ENCODE measurements around the gene A1BG.
"Not testable (repeated sequence)": the region's sequence is repeated elsewhere in the genome, so short reads cannot be mapped to it uniquely, and the experiment has no call there.

Gene A1BG

GRCh38 chr19:58356766-58357480, 3.6 kb upstream of the A1BG start:
- no peak for DNase-seq

GRCh38 chr19:58355908-58356765, 2.8 kb upstream of the A1BG start:
- DNase-seq = no peak

- no peak for DNase-seq
Observed at GRCh38 chr19:58355215-58355796, 2.0 kb upstream of the A1BG start.

- no peak for DNase-seq
Observed at GRCh38 chr19:58354478-58355030, 1.3 kb upstream of the A1BG start.

GRCh38 chr19:58353717-58354477, 605 bp upstream of the A1BG start:
- DNase-seq = no peak

- DNase-seq = no peak
Observed at GRCh38 chr19:58351990-58352755, 1.1 kb downstream of the A1BG start.

GRCh38 chr19:58351558-58351878, 1.8 kb downstream of the A1BG start:
- DNase-seq = no peak

- no peak for DNase-seq
Observed at GRCh38 chr19:58350871-58351557, 2.3 kb downstream of the A1BG start.

- no peak for DNase-seq
Observed at GRCh38 chr19:58350001-58350861, 3.1 kb downstream of the A1BG start.

GRCh38 chr19:58349590-58349989, 3.7 kb downstream of the A1BG start:
- no peak for DNase-seq

GRCh38 chr19:58348080-58348479, 5.2 kb downstream of the A1BG start:
- not testable (repeated sequence) for DNase-seq

- no peak for DNase-seq
Observed at GRCh38 chr19:58346961-58347929, 6.0 kb downstream of the A1BG start.

GRCh38 chr19:58345558-58345957, 7.7 kb downstream of the A1BG start:
- no peak for DNase-seq

GRCh38 chr19:58338825-58339558, 14.3 kb downstream of the A1BG start:
- DNase-seq = no peak

GRCh38 chr19:58338336-58338735, 15.0 kb downstream of the A1BG start:
- no peak for DNase-seq

- DNase-seq = no peak
Observed at GRCh38 chr19:58336820-58337219, 16.5 kb downstream of the A1BG start.

- no peak for DNase-seq
Observed at GRCh38 chr19:58336216-58336615, 17.1 kb downstream of the A1BG start.

GRCh38 chr19:58335630-58336029, 17.7 kb downstream of the A1BG start:
- no peak for DNase-seq
